Right lobe of liver (tissue), 6 donors: ENCODE data around the gene TMEM269. TPM values are rescaled to one million over a fixed set of nuclear protein-coding genes. Genes with fewer than 3 reads are reported as not detected.

Experiments used
- ATAC-seq, 4 donors: fragments of 200-7000 bp; cut with Tn5 transposase; one replicate each; pipeline ENCODE4 v1.9.1; 2020; ENCODE audit warnings: mild to moderate bottlenecking in 4 of 4, moderate library complexity in 4 of 4
- DNase-seq, 3 donors: peaks; one replicate each; pipeline ENCODE4 v3.0.0-alpha.2; 2020
- H3K27ac ChIP-seq, 3 donors: fragments of 200-600 bp; one replicate each; pipeline ENCODE4 v1.8.0; 2022
- H3K27me3 ChIP-seq, 2 donors: fragments of 200-600 bp; one replicate each; pipeline ENCODE4 v1.8.0; 2022
- H3K36me3 ChIP-seq, 4 donors: fragments of 200-600 bp; sonication (generic) in 1 of 4; one replicate each; pipeline versions ENCODE4 v1.5.1 to v1.8.0; 2017 to 2022; ENCODE audit warnings: control low read depth in 1 of 4
- H3K4me1 ChIP-seq, 4 donors: fragments of 200-600 bp; sonication (generic) in 1 of 4; one replicate each; pipeline versions ENCODE4 v1.5.1 to v1.8.0; 2017 to 2022; ENCODE audit warnings: control low read depth in 1 of 4
- H3K4me3 ChIP-seq, 3 donors: fragments of 200-600 bp; one replicate each; pipeline ENCODE4 v1.8.0; 2022
- H3K9me3 ChIP-seq, 4 donors: fragments of 200-600 bp; sonication (generic) in 1 of 4; one replicate each; pipeline versions ENCODE4 v1.5.1 to v1.8.0; 2017 to 2022; ENCODE audit warnings: control low read depth in 1 of 4
- CTCF ChIP-seq, 4 donors: fragments of 200-600 bp in 3 of 4; fragments of 450-650 bp in 1 of 4; IDR thresholded peaks; one replicate each; pipeline versions ENCODE4 v1.5.1 to v1.8.0; 2016 to 2022; ENCODE audit warnings: antibody characterized with exemption in 4 of 4, mild to moderate bottlenecking in 2 of 4
- POLR2A ChIP-seq: fragments of 450-650 bp; IDR thresholded peaks from one replicate; pipeline ENCODE4 v1.6.1; 2017; ENCODE audit warnings: antibody characterized with exemption, mild to moderate bottlenecking
- WGBS: methylation state at CpG from one replicate; pipeline ENCODE4 v1.1.6; 2018; ENCODE audit warnings: low coverage, low lambda C conversion rate; ENCODE audit not compliant: insufficient coverage; ENCODE audit errors: missing lambda C conversion rate; 5-methylcytosine and 5-hydroxymethylcytosine counted together
- intact Hi-C, 2 donors: fragments of 100-400 bp; cut with DNase I; formaldehyde crosslinking; loops; one replicate each; pipeline versions ENCODE4 v1.11.2 to v1.14.1; 2022
- total RNA-seq, 6 experiments: library from RNA; depleted of rRNA in 2 of 6; stranded (reverse); fragments of >200 nt in 2 of 6; fragmentation: NEBNext Ultra II Directional in 3 of 6; extraction: Animal tissue kit (Norgen Biotek cat#: 25700) in 3 of 6; gene quantifications; one replicate each; pipeline versions ENCODE4 v1.1.0 to v1.2.4, GENCODE V29; 2016 to 2023
- donor health status: DM: no; HTN: yes; CAD: no.
- donor health status: DM: no; HTN: no; CAD: no.
- donor health status: DM: no; HTN: no; CAD: no.
- donor health status: DM: no; HTN: yes; CAD: no.
- donor health status: DM: no; HTN: yes; CAD: no.

The TMEM269 gene
- total RNA-seq, 6 experiments from 2014 or later = 0.07 TPM; not detected in 5

- Histone ChIP-seq H3K9me3 (no peaks in the 10 kb centered on the region), H3K27ac (no peak overlapping the region), H3K27me3 (no peaks in the 10 kb centered on the region), H3K36me3 (peaks cover 0 to 5% (median 0%) of the 10 kb centered on the region in 4 donors), H3K4me3 (no peak overlapping the region), H3K4me1 (peaks cover 0 to 54% (median 17%) of the 10 kb centered on the region in 4 donors)
- 75% methylated on average over 7 of the region's 10 CpGs for WGBS
- TF ChIP-seq CTCF (IDR thresholded peaks at IDR 0.05) (no peak), POLR2A (no peak)
- no peak for DNase-seq
- intact Hi-C loops = no loop called here
- ATAC-seq = no peak
Measured at GRCh38 chr1:42825036-42825851, 40.5 kb downstream of the TMEM269 start.

GRCh38 chr1:42830631-42831030 lies 45.8 kb downstream of the TMEM269 start:
- TF ChIP-seq CTCF (IDR thresholded peaks at IDR 0.05) (no peak), POLR2A (no peak)
- H3K9me3 ChIP-seq = no peaks in the 10 kb centered on the region
- peaks cover 0 to 17% (median 1%) of the 10 kb centered on the region in 4 donors for H3K36me3 ChIP-seq
- H3K4me1 ChIP-seq = peaks cover 0 to 8% (median 0%) of the 10 kb centered on the region in 4 donors
- ATAC-seq = no peak
- no peak for DNase-seq
- H3K4me3 ChIP-seq = no peak overlapping the region
- H3K27me3 ChIP-seq = no peaks in the 10 kb centered on the region
- 95% methylated on average over 12 of the region's 17 CpGs for WGBS
- no peak overlapping the region for H3K27ac ChIP-seq
- intact Hi-C loops = no loop called here

GRCh38 chr1:42831273-42831672 lies 46.5 kb downstream of the TMEM269 start:
- ATAC-seq (no peak), DNase-seq (no peak)
- Histone ChIP-seq H3K27me3 (no peaks in the 10 kb centered on the region), H3K4me1 (peaks cover 0 to 4% (median 0%) of the 10 kb centered on the region in 4 donors), H3K4me3 (no peak overlapping the region), H3K36me3 (peaks cover 0 to 17% (median 1%) of the 10 kb centered on the region in 4 donors), H3K9me3 (no peaks in the 10 kb centered on the region), H3K27ac (no peak overlapping the region)
- TF ChIP-seq CTCF (IDR thresholded peaks at IDR 0.05) (no peak), POLR2A (no peak)
- intact Hi-C loops = no loop called here

GRCh38 chr1:42832641-42833240 lies 48.0 kb downstream of the TMEM269 start:
- intact Hi-C loops = no loop called here
- Histone ChIP-seq H3K4me3 (no peak overlapping the region), H3K27me3 (no peaks in the 10 kb centered on the region), H3K27ac (no peak overlapping the region), H3K36me3 (peaks cover 0 to 24% (median 1%) of the 10 kb centered on the region in 4 donors), H3K4me1 (no peaks in the 10 kb centered on the region), H3K9me3 (no peaks in the 10 kb centered on the region)
- ATAC-seq (no peak), DNase-seq (no peak)
- TF ChIP-seq CTCF (IDR thresholded peaks at IDR 0.05) (no peak), POLR2A (no peak)
- WGBS = 86% methylated on average over 2 of the region's 3 CpGs
